SU-DHL-6 (cell line): Measurements from ENCODE around the gene BCL2.

Experiments
- H2AFZ ChIP-seq: fragments of 200-600 bp; sonication (generic); 2 replicates; pipeline ENCODE4 v1.6.1; 2014; ENCODE audit warnings: low read depth, mild to moderate bottlenecking, moderate library complexity, mixed read lengths, antibody characterized with exemption, low read length; ENCODE audit not compliant: severe bottlenecking
- H3F3A ChIP-seq: fragments of 200-600 bp; shearing (Covaris generic); 2 replicates; pipeline ENCODE4 v1.6.0; 2016; ENCODE audit warnings: antibody characterized with exemption, mild to moderate bottlenecking; ENCODE audit not compliant: insufficient read depth
- H3K27ac ChIP-seq: fragments of 200-600 bp; sonication (generic); 2 replicates; pipeline ENCODE4 v1.5.1; 2016; ENCODE audit warnings: low read depth, mild to moderate bottlenecking, low read length, moderate library complexity, mixed read lengths
- H3K27me3 ChIP-seq: fragments of 200-600 bp; sonication (generic), shearing (Covaris generic); 2 replicates; pipeline ENCODE4 v1.6.0; 2014; ENCODE audit warnings: mild to moderate bottlenecking, low read length
- H3K36me3 ChIP-seq: fragments of 200-600 bp; sonication (generic); 2 replicates; pipeline ENCODE4 v1.6.1; 2014; ENCODE audit warnings: mild to moderate bottlenecking, low read length, mixed read lengths
- H3K4me2 ChIP-seq: fragments of 300-600, 200-600 bp; shearing (Covaris generic), sonication (generic); 2 replicates; pipeline ENCODE4 v1.6.0; 2014; ENCODE audit warnings: low read length, low read depth, mild to moderate bottlenecking; ENCODE audit not compliant: poor library complexity, severe bottlenecking
- H3K4me3 ChIP-seq: fragments of 200-600 bp; sonication (generic); 2 replicates; pipeline ENCODE4 v1.5.1; 2014; ENCODE audit warnings: antibody characterized with exemption, low read length, mild to moderate bottlenecking, mixed read lengths; ENCODE audit not compliant: insufficient read depth, poor library complexity, severe bottlenecking
- H3K79me2 ChIP-seq: fragments of 200-600 bp; sonication (generic); 2 replicates; pipeline ENCODE4 v1.6.1; 2014; ENCODE audit warnings: mild to moderate bottlenecking, low read length, moderate library complexity; ENCODE audit not compliant: insufficient read depth
- H3K9ac ChIP-seq: fragments of 200-600 bp; sonication (generic); 2 replicates; pipeline ENCODE4 v1.7.0; 2014; ENCODE audit warnings: mild to moderate bottlenecking, low read length
- H3K9me2 ChIP-seq: fragments of 200-600 bp; sonication (generic); replicated peaks from 2 replicates; pipeline ENCODE4 v1.6.1; 2014; ENCODE audit warnings: low read length; ENCODE audit not compliant: insufficient read depth
- H3K9me3 ChIP-seq: fragments of 200-600 bp; sonication (generic); 2 replicates; pipeline ENCODE4 v1.6.1; 2014; ENCODE audit warnings: low read length, mixed read lengths; ENCODE audit not compliant: insufficient read depth
- H4K20me1 ChIP-seq: fragments of 200-600 bp; sonication (generic); 2 replicates; pipeline ENCODE4 v1.6.1; 2014; ENCODE audit warnings: low read depth, mild to moderate bottlenecking, antibody characterized with exemption, low read length, moderate library complexity, mixed read lengths
- CTCF ChIP-seq: fragments of 200-600 bp; sonication (generic); IDR thresholded peaks from one replicate; pipeline ENCODE4 v1.5.1; 2017; ENCODE audit warnings: antibody characterized with exemption, mild to moderate bottlenecking, low read length, moderate library complexity; ENCODE audit not compliant: insufficient read depth, poor library complexity, severe bottlenecking
- EZH2phosphoT487 ChIP-seq: fragments of 200-600 bp; sonication (generic), shearing (Covaris generic); conservative IDR thresholded peaks from 2 replicates; pipeline ENCODE4 v1.6.1; 2018; ENCODE audit warnings: mild to moderate bottlenecking, antibody characterized with exemption, low read length, moderate library complexity, mixed read lengths

The BCL2 gene

GRCh38 chr18:63260380-63260754 is 59.2 kb downstream of the BCL2 start:
- H3K27me3 ChIP-seq: no peaks in the 10 kb centered on the region
- TF ChIP-seq EZH2phosphoT487: no peak
- no peak for TF ChIP-seq CTCF
- peaks cover 22% of the 10 kb centered on the region for H3F3A ChIP-seq
- H3K4me2 ChIP-seq: no peak overlapping the region
- H3K4me3 ChIP-seq: no peak overlapping the region
- no peaks in the 10 kb centered on the region for H3K9me2 ChIP-seq
- no peak overlapping the region for H2AFZ ChIP-seq
- peaks cover 96% of the 10 kb centered on the region for H3K79me2 ChIP-seq
- H3K27ac ChIP-seq: no peak overlapping the region
- H4K20me1 ChIP-seq: peaks cover 25% of the 10 kb centered on the region; the same call in 1 of the 2 replicates
- H3K9me3 ChIP-seq: no peaks in the 10 kb centered on the region
- peaks cover 23% of the 10 kb centered on the region; the same call in 1 of the 2 replicates for H3K36me3 ChIP-seq
- H3K9ac ChIP-seq: no peak overlapping the region

- Histone ChIP-seq H3K9me2 (no peaks in the 10 kb centered on the region), H3K4me3 (no peak overlapping the region), H3K27me3 (no peaks in the 10 kb centered on the region), H3K9ac (no peak overlapping the region), H3K27ac (no peak overlapping the region), H4K20me1 (peaks cover 25% of the 10 kb centered on the region; the same call in 1 of the 2 replicates), H2AFZ (no peak overlapping the region), H3K9me3 (no peaks in the 10 kb centered on the region), H3K4me2 (no peak overlapping the region), H3F3A (peaks cover 22% of the 10 kb centered on the region), H3K36me3 (peaks cover 22% of the 10 kb centered on the region; the same call in 1 of the 2 replicates), H3K79me2 (peaks cover 96% of the 10 kb centered on the region)
- TF ChIP-seq EZH2phosphoT487 (no peak), CTCF (no peak)
Observed at GRCh38 chr18:63259567-63260379, 59.8 kb downstream of the BCL2 start.

GRCh38 chr18:63258749-63259566 is 60.6 kb downstream of the BCL2 start:
- H3K79me2 ChIP-seq: peaks cover 96% of the 10 kb centered on the region
- H4K20me1 ChIP-seq: peaks cover 25% of the 10 kb centered on the region; the same call in 1 of the 2 replicates
- no peak overlapping the region for H2AFZ ChIP-seq
- H3K9me2 ChIP-seq: no peaks in the 10 kb centered on the region
- no peak overlapping the region for H3K4me2 ChIP-seq
- H3K27me3 ChIP-seq: no peaks in the 10 kb centered on the region
- H3K4me3 ChIP-seq: no peak overlapping the region
- H3K9me3 ChIP-seq: no peaks in the 10 kb centered on the region
- TF ChIP-seq EZH2phosphoT487: no peak
- TF ChIP-seq CTCF: no peak
- H3K27ac ChIP-seq: no peak overlapping the region
- H3K9ac ChIP-seq: no peak overlapping the region
- H3F3A ChIP-seq: peaks cover 23% of the 10 kb centered on the region
- peaks cover 23% of the 10 kb centered on the region; the same call in 1 of the 2 replicates for H3K36me3 ChIP-seq
